ENCODE results near the gene GLI3. TPM values are rescaled to one million over a fixed set of nuclear protein-coding genes. Genes with fewer than 3 reads are reported as not detected.

GLI3 gene
- total RNA-seq, 5 donors from 2014 or later (not counting 1 experiment from before 2014, with no cell fraction given), result 0.10 to 0.79 (median 0.32) TPM; not detected in 1

GRCh38 chr7:41967156-41967555, 269.9 kb downstream of the GLI3 start:
- no peak overlapping the region for H3K4me3 ChIP-seq (ENCODE audit: control insufficient read depth in 1 of 2, extremely low read depth in 1 of 2, low read length in 1 of 2)
- peaks cover 0 to 5% of the 10 kb centered on the region in 2 donors for H3K27me3 Mint-ChIP-seq
- H3K27ac ChIP-seq (ENCODE audit: low read length), result no peak overlapping the region
- H3K4me1 ChIP-seq (ENCODE audit: control insufficient read depth in 1 of 2, extremely low read depth in 1 of 2, insufficient read depth in 2 of 2, low read length in 2 of 2), result no peaks in the 10 kb centered on the region
- no peaks in the 10 kb centered on the region for H3K36me3 Mint-ChIP-seq
- DNase-seq (no peak), ATAC-seq (replicated peaks in 1 of 4) (no peak)
- H3K27ac Mint-ChIP-seq, result no peak overlapping the region
- H3K4me1 Mint-ChIP-seq, result no peaks in the 10 kb centered on the region
- POLR2A ChIA-PET, result no interaction called here
- CTCF ChIA-PET, result no interaction called here
- no peaks in the 10 kb centered on the region for H3K36me3 ChIP-seq (ENCODE audit: control insufficient read depth in 2 of 2, extremely low read depth in 1 of 2, insufficient read depth in 1 of 2, low read length in 1 of 2)
- peaks cover 0 to 8% of the 10 kb centered on the region in 2 experiments for H3K27me3 ChIP-seq (replicated peaks in 1 of 2; ENCODE audit: control insufficient read depth in 2 of 2, extremely low read depth in 1 of 2, insufficient read depth in 2 of 2, low read length in 1 of 2)
- 82% methylated on average over 2 of the region's 3 CpGs for WGBS (ENCODE audit: insufficient coverage)
- no peaks in the 10 kb centered on the region for H3K9me3 ChIP-seq
- H3K4me3 Mint-ChIP-seq, result no peak overlapping the region
- no peaks in the 10 kb centered on the region for H3K9me3 Mint-ChIP-seq

- Mint-ChIP-seq H3K36me3 (no peaks in the 10 kb centered on the region), H3K27me3 (peaks cover 3 to 13% of the 10 kb centered on the region in 2 donors), H3K9me3 (no peaks in the 10 kb centered on the region), H3K27ac (no peak overlapping the region), H3K4me3 (no peak overlapping the region), H3K4me1 (no peaks in the 10 kb centered on the region)
- DNase-seq (no peak), ATAC-seq (replicated peaks in 1 of 4) (no peak)
- Histone ChIP-seq H3K27me3 (replicated peaks in 1 of 2; ENCODE audit: control insufficient read depth in 2 of 2, extremely low read depth in 1 of 2, insufficient read depth in 2 of 2, low read length in 1 of 2) (peaks cover 0 to 8% of the 10 kb centered on the region in 2 experiments), H3K4me3 (ENCODE audit: control insufficient read depth in 1 of 2, extremely low read depth in 1 of 2, low read length in 1 of 2) (no peak overlapping the region), H3K27ac (ENCODE audit: low read length) (no peak overlapping the region), H3K4me1 (ENCODE audit: control insufficient read depth in 1 of 2, extremely low read depth in 1 of 2, insufficient read depth in 2 of 2, low read length in 2 of 2) (no peaks in the 10 kb centered on the region), H3K9me3 (no peaks in the 10 kb centered on the region), H3K36me3 (ENCODE audit: control insufficient read depth in 2 of 2, extremely low read depth in 1 of 2, insufficient read depth in 1 of 2, low read length in 1 of 2) (no peaks in the 10 kb centered on the region)
- POLR2A ChIA-PET, result no interaction called here
- WGBS (ENCODE audit: insufficient coverage), result 96% methylated on average over 62 of the region's 62 CpGs
- CTCF ChIA-PET, result interaction anchor here in 1 of 2 donors (0.7 kb wide), 1 partner anchor 11 kb away, joined by 4 read pairs; no protein-coding TSS in a partner anchor
These were observed 271.0 kb downstream of the GLI3 start for GRCh38 chr7:41965951-41966505.

GRCh38 chr7:41964849-41965745, 271.9 kb downstream of the GLI3 start:
- WGBS (ENCODE audit: insufficient coverage), result 95% methylated on average over 47 of the region's 47 CpGs
- no peak overlapping the region for H3K27ac ChIP-seq (ENCODE audit: low read length)
- Mint-ChIP-seq H3K4me3 (no peak overlapping the region), H3K36me3 (no peaks in the 10 kb centered on the region), H3K27me3 (peaks cover 3 to 15% of the 10 kb centered on the region in 2 donors), H3K4me1 (no peaks in the 10 kb centered on the region), H3K27ac (no peak overlapping the region), H3K9me3 (no peaks in the 10 kb centered on the region)
- H3K36me3 ChIP-seq (ENCODE audit: control insufficient read depth in 2 of 2, extremely low read depth in 1 of 2, insufficient read depth in 1 of 2, low read length in 1 of 2), result no peaks in the 10 kb centered on the region
- ChIA-PET CTCF (no interaction called here), POLR2A (no interaction called here)
- H3K4me3 ChIP-seq (ENCODE audit: control insufficient read depth in 1 of 2, extremely low read depth in 1 of 2, low read length in 1 of 2), result no peak overlapping the region
- no peaks in the 10 kb centered on the region for H3K4me1 ChIP-seq (ENCODE audit: control insufficient read depth in 1 of 2, extremely low read depth in 1 of 2, insufficient read depth in 2 of 2, low read length in 2 of 2)
- no peaks in the 10 kb centered on the region for H3K9me3 ChIP-seq
- H3K27me3 ChIP-seq (replicated peaks in 1 of 2; ENCODE audit: control insufficient read depth in 2 of 2, extremely low read depth in 1 of 2, insufficient read depth in 2 of 2, low read length in 1 of 2), result peaks cover 0 to 11% of the 10 kb centered on the region in 2 experiments
- DNase-seq, result no peak
- no peak for ATAC-seq (replicated peaks in 1 of 4)

GRCh38 chr7:41964183-41964753, 272.7 kb downstream of the GLI3 start:
- no peaks in the 10 kb centered on the region for H3K36me3 ChIP-seq (ENCODE audit: control insufficient read depth in 2 of 2, extremely low read depth in 1 of 2, insufficient read depth in 1 of 2, low read length in 1 of 2)
- POLR2A ChIA-PET, result no interaction called here
- 94% methylated on average over 15 of the region's 16 CpGs for WGBS (ENCODE audit: insufficient coverage)

GRCh38 chr7:41956705-41957104, 280.3 kb downstream of the GLI3 start:
- CTCF ChIA-PET, result no interaction called here
- Histone ChIP-seq H3K9me3 (no peaks in the 10 kb centered on the region), H3K4me3 (ENCODE audit: control insufficient read depth in 1 of 2, extremely low read depth in 1 of 2, low read length in 1 of 2) (no peak overlapping the region), H3K27me3 (replicated peaks in 1 of 2; ENCODE audit: control insufficient read depth in 2 of 2, extremely low read depth in 1 of 2, insufficient read depth in 2 of 2, low read length in 1 of 2) (peaks cover 0 to 23% of the 10 kb centered on the region in 2 experiments), H3K27ac (ENCODE audit: low read length) (no peak overlapping the region), H3K36me3 (ENCODE audit: control insufficient read depth in 2 of 2, extremely low read depth in 1 of 2, insufficient read depth in 1 of 2, low read length in 1 of 2) (no peaks in the 10 kb centered on the region), H3K4me1 (ENCODE audit: control insufficient read depth in 1 of 2, extremely low read depth in 1 of 2, insufficient read depth in 2 of 2, low read length in 2 of 2) (no peaks in the 10 kb centered on the region)
- peaks cover 32 to 40% of the 10 kb centered on the region in 2 donors for H3K27me3 Mint-ChIP-seq
- POLR2A ChIA-PET, result no interaction called here
- DNase-seq (no peak), ATAC-seq (replicated peaks in 1 of 4) (no peak)
- 83% methylated on average over 4 of the region's 10 CpGs for WGBS (ENCODE audit: insufficient coverage)
- H3K27ac Mint-ChIP-seq, result no peak overlapping the region
- H3K4me1 Mint-ChIP-seq, result no peaks in the 10 kb centered on the region
- H3K9me3 Mint-ChIP-seq, result no peaks in the 10 kb centered on the region
- H3K36me3 Mint-ChIP-seq, result no peaks in the 10 kb centered on the region
- H3K4me3 Mint-ChIP-seq, result no peak overlapping the region

More at GRCh38 chr7:41964183-41964753, 272.7 kb downstream of the GLI3 start:
- Mint-ChIP-seq H3K27ac (no peak overlapping the region), H3K4me1 (no peaks in the 10 kb centered on the region), H3K9me3 (no peaks in the 10 kb centered on the region), H3K27me3 (peaks cover 5 to 21% of the 10 kb centered on the region in 2 donors), H3K4me3 (no peak overlapping the region), H3K36me3 (no peaks in the 10 kb centered on the region)
- no peak overlapping the region for H3K4me3 ChIP-seq (ENCODE audit: control insufficient read depth in 1 of 2, extremely low read depth in 1 of 2, low read length in 1 of 2)
- no peak overlapping the region for H3K27ac ChIP-seq (ENCODE audit: low read length)
- ATAC-seq (replicated peaks in 1 of 4) (no peak), DNase-seq (no peak)
- H3K9me3 ChIP-seq, result no peaks in the 10 kb centered on the region
- no peaks in the 10 kb centered on the region for H3K4me1 ChIP-seq (ENCODE audit: control insufficient read depth in 1 of 2, extremely low read depth in 1 of 2, insufficient read depth in 2 of 2, low read length in 2 of 2)
- CTCF ChIA-PET, result no interaction called here
- peaks cover 0 to 11% of the 10 kb centered on the region in 2 experiments for H3K27me3 ChIP-seq (replicated peaks in 1 of 2; ENCODE audit: control insufficient read depth in 2 of 2, extremely low read depth in 1 of 2, insufficient read depth in 2 of 2, low read length in 1 of 2)

GRCh38 chr7:41955893-41956675, 280.9 kb downstream of the GLI3 start:
- H3K4me1 Mint-ChIP-seq, result no peaks in the 10 kb centered on the region
- CTCF ChIA-PET, result no interaction called here
- 52% methylated on average over 6 of the region's 16 CpGs for WGBS (ENCODE audit: insufficient coverage)
- H3K36me3 ChIP-seq (ENCODE audit: control insufficient read depth in 2 of 2, extremely low read depth in 1 of 2, insufficient read depth in 1 of 2, low read length in 1 of 2), result no peaks in the 10 kb centered on the region
- no peaks in the 10 kb centered on the region for H3K36me3 Mint-ChIP-seq
- H3K27ac ChIP-seq (ENCODE audit: low read length), result no peak overlapping the region
- H3K4me1 ChIP-seq (ENCODE audit: control insufficient read depth in 1 of 2, extremely low read depth in 1 of 2, insufficient read depth in 2 of 2, low read length in 2 of 2), result no peaks in the 10 kb centered on the region
- no peak overlapping the region for H3K27ac Mint-ChIP-seq
- peaks cover 29 to 37% of the 10 kb centered on the region in 2 donors for H3K27me3 Mint-ChIP-seq
- POLR2A ChIA-PET, result no interaction called here
- DNase-seq (no peak), ATAC-seq (replicated peaks in 1 of 4) (no peak)
- H3K27me3 ChIP-seq (replicated peaks in 1 of 2; ENCODE audit: control insufficient read depth in 2 of 2, extremely low read depth in 1 of 2, insufficient read depth in 2 of 2, low read length in 1 of 2), result peaks cover 0 to 23% of the 10 kb centered on the region in 2 experiments
- H3K9me3 Mint-ChIP-seq, result no peaks in the 10 kb centered on the region
- no peak overlapping the region for H3K4me3 Mint-ChIP-seq
- no peak overlapping the region for H3K4me3 ChIP-seq (ENCODE audit: control insufficient read depth in 1 of 2, extremely low read depth in 1 of 2, low read length in 1 of 2)
- no peaks in the 10 kb centered on the region for H3K9me3 ChIP-seq

Data from T-cell (primary cell).